RKO (cell line): Measurements from ENCODE around the gene DOK6.
A peak's percentile ranks its signal among the peaks of the same experiment; 100 is the strongest.
"Not testable (repeated sequence)": the region's sequence is repeated elsewhere in the genome, so short reads cannot be mapped to it uniquely, and the experiment has no call there.

ENCODE experiments used
- DNase-seq: peaks from one replicate; pipeline ENCODE4 v3.0.0-alpha.2; 2016; ENCODE audit warnings: low spot score

Gene DOK6

DNA sequence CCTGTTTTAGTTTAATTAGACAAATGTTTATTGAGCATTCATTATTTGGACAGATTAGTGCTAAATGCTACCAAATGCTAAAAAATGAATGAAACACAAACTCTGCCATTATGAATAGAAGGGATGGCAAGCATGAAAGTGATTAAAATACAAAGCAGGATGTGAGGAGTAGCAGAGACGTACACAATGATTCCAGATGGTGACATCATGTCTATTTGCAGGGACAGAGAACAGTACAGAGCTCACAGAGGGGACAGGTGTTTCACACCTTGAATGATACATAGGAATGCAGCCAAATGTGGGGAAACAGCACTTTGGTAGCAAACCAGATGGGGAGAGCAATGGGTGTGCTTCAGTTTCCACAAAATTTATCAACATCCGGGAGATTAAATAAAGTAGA lies 470.7 kb downstream of the DOK6 start:
- no peak for DNase-seq

DNA sequence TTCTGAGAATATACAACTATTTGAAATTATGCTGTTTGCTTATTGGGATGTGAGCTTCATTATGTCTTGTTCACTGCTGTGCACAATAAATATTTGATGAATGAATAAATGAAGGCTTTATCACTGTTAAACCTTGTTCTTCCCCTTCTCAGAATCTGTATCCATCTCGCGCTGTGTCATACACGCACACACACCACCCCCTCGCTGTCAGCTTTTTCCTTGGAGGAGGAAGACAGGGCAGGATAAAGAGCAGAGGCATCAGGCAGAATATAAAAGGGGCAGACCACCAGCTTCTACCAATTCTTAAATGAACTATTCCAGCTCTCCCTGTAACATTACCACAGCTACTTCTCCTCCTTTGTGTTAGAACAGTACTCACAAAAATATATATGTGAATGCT lies 472.0 kb downstream of the DOK6 start:
- DNase-seq: no peak

GRCh38 chr18:69874058-69874457 lies 473.4 kb downstream of the DOK6 start:
- DNase-seq: peak; percentile 41

DNA sequence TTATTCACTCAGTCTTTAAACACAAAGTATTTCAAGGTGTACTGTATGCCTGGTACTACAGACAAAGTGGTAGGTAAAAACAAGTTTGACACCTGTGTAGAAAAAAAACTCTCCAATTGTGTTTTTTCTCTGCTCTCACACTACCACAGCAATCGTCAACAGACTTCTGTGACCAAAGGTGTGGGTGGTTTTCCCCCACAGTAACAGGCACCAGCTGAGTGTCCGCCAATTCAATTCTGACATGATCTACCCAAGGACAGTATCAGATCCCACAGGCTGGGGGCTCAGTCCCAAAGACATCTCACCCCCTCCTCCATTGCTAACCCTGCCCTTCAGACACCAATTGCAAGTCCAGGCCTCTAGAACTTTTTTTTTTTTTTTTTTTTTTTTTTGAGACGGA lies 475.8 kb downstream of the DOK6 start:
- DNase-seq: no peak

- no peak for DNase-seq
Measured at GRCh38 chr18:69878213-69878933, 477.7 kb downstream of the DOK6 start.

- DNase-seq: not testable (repeated sequence)
Measured at GRCh38 chr18:69879051-69879450, 478.4 kb downstream of the DOK6 start.

GRCh38 chr18:69880083-69880482 lies 479.4 kb downstream of the DOK6 start:
- no peak for DNase-seq

- no peak for DNase-seq
Measured at GRCh38 chr18:69882965-69883668, 482.4 kb downstream of the DOK6 start.

- no peak for DNase-seq
Measured at GRCh38 chr18:69883781-69884180, 483.1 kb downstream of the DOK6 start.

DNA sequence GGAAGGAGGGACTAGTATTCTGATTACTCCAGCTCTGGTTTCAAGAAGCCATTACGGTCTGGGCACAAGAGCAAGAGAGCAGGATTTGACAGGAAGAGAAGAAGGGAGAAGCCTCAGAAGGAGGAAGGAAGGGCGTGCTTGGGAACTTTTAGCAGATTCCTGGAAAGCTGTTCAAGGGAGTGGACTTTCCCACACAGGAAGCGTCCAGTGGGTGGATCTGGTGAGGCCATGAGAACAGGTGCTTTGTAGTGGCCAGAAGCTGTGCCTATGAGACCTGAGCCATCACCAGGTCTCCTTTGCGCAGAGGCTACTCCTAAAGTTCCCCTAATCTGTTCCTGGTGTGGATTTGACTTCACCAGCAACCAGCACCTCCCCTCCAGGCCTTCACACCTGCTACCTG lies 484.7 kb downstream of the DOK6 start:
- no peak for DNase-seq

GRCh38 chr18:69885841-69886531 lies 485.3 kb downstream of the DOK6 start:
- no peak for DNase-seq

- no peak for DNase-seq
Measured at GRCh38 chr18:69887256-69887655, 486.6 kb downstream of the DOK6 start.

DNA sequence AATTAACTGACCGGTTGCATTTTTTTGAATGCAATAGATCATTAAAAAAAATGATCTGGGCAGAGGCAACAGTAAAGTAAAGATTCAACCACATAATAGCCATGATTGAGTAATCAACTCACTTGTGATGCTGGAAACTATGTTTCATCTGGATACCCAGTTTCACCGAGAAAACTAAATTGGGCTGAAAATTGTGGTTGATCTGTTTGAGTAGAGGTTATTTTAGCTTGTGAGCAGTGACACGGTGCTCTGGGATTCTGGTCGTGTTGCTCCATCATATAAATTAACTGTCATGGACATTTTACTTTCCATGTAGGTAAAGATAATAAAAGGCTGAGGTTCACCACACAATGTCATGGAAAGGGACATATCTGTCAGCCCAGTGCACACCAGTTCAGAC lies 488.3 kb downstream of the DOK6 start:
- DNase-seq: no peak

DNA sequence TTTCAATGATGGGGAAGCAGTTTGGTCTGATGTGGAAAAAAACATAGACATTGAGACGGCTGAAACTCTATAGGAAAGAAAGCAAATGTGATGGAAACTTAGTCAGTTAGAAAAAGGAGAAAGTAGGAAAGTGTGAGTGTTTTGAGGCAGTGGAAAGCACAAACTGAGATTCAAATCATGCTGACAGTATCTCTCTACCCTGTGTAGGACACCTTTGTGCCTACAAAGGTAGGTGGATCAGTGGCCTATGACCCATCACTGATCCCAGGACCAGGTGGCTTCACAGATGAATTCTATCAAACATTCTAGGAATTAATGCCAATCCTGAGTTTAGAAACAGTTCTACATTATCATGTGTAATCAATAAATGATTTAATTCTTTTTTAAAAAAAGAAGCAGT lies 489.9 kb downstream of the DOK6 start:
- DNase-seq: no peak

DNA sequence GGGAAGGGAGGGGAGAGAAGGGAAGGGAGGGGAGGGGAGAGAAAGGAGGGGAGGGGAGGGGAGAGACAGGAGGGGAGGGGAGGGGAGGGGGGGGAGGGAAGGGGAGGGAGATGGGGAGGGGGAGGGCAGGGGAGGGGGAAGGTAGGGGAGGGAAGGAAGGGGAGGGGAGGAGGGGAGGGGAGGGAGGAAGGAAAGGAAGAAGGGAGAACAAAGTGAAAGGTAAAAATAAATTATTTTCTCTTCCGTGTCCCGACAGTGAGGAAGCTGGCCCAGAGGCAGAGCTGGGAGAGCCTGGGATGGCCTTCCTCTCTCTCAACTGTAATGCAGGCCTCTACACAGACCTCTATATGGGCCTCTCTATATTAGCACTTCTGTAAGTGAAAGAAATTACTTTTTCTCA lies 493.8 kb downstream of the DOK6 start:
- DNase-seq: no peak

DNA sequence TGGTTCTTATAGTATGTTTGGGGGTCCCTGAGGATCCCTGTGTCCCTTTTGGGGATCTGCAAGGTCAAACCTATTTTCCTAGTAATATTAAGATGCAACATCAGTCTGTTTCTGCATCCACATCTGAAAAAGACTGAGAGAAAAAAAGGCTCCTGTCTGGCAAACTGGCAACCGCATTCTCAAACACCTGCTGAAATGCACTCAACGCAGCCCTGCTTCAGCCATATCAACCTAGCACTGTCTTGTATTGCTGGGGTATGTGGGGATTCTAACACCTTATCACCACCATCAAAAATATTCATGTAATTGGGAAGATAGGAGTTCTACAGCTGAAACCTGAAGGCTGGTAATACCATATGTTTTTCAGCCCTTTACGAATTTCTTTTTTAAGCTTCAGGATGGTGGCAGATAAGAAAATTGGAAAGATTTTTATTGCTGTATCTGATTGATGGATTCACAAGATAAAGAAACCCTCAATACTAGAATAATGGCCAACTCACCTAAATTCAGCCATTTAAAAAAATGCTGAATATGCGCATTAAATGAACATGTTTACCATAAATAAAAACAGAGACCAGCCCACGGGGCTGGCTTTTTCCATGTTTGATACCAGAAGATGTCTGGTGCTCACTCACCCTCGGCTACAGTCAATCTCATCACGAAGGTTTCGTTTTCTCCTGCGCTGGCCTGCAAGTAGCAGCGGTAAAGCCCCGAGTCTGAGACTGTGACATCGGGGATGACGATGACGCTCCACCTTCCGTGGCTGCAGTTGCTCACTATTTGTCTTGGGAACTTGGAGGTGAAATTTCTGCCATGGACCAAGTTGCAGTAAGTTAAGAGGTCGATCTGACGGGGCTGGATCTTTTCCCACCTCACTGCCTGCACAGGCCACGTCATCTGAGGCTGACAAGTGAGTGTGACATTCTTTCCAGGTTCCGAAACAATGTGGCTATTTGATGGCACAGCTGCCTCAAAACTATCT lies 494.7 kb downstream of the DOK6 start:
- DNase-seq: no peak

GRCh38 chr18:69897397-69898108 lies 496.9 kb downstream of the DOK6 start:
- DNase-seq: no peak

- no peak for DNase-seq
Measured at GRCh38 chr18:69898241-69898861, 497.7 kb downstream of the DOK6 start.
